K562 (cell line): ENCODE results near the gene OR56B1. TPM values are rescaled to one million over a fixed set of nuclear protein-coding genes. Genes with fewer than 3 reads are reported as not detected.

ENCODE experiments used
- ATAC-seq: fragments of 200-7000 bp; cut with Tn5 transposase; 3 replicates; pipeline ENCODE4 v1.9.1; 2020; ENCODE audit warnings: moderate library complexity
- BruUV-seq: library from RNA; stranded (reverse); fragments of 400-500 nt; replicated peaks from 2 replicates; lab custom pipeline; 2021; lab: Mats Ljungman, UMichigan
- CTCF ChIA-PET: fragments of 300-600 bp; formaldehyde crosslinking; extraction: SDS; loops from one replicate; lab custom pipeline; 2021; ENCODE audit warnings: low intra/inter-chr PET ratio; lab: Yijun Ruan, JAX
- POLR2A ChIA-PET: fragments of 300-600, 350-650 bp; sonication (Branson Sonifier 250); formaldehyde crosslinking; extraction: SDS; loops from one replicate; lab custom pipeline; 2021; ENCODE audit warnings: antibody characterized with exemption, inconsistent platforms; lab: Yijun Ruan, JAX
- DNase-seq, 4 experiments: peaks; one replicate each; pipeline versions ENCODE4 v3.0.0 to v3.0.0-alpha.2; 2011 to 2018; ENCODE audit warnings: low spot score in 3 of 4, mixed read lengths in 3 of 4; ENCODE audit errors: extremely low read depth in 1 of 4
- FAIRE-seq: peaks from 2 replicates; lab custom pipeline; 2011; peaks lifted over from hg19 to GRCh38; lab: Jason Lieb, UNC
- H2AFZ ChIP-seq: 2 replicates; pipeline ENCODE4 v1.6.0; 2011; ENCODE audit warnings: low read depth, low read length, control low read depth, inconsistent platforms
- H3K27ac ChIP-seq: fragments of 200-600 bp; 3 replicates; pipeline ENCODE4 v1.8.0; 2011; ENCODE audit warnings: low read depth, mild to moderate bottlenecking, control low read depth, inconsistent platforms, low read length, moderate library complexity, mixed read lengths; ENCODE audit errors: extremely low read depth
- H3K27me3 ChIP-seq, 2 experiments: fragments of 300-600 bp in 1 of 2; 2 replicates in 1 of 2; 3 replicates in 1 of 2; pipeline versions ENCODE4 v1.6.0 to v1.8.0; 2011; ENCODE audit warnings: inconsistent platforms in 2 of 2, low read length in 2 of 2, mild to moderate bottlenecking in 1 of 2, mixed read lengths in 1 of 2, moderate library complexity in 1 of 2; ENCODE audit not compliant: control insufficient read depth in 2 of 2, insufficient read depth in 2 of 2
- H3K36me3 ChIP-seq: fragments of 300-600 bp; 3 replicates; pipeline ENCODE4 v1.8.0; 2011; ENCODE audit warnings: mild to moderate bottlenecking, low read length, inconsistent platforms; ENCODE audit not compliant: control insufficient read depth, insufficient read depth
- H3K4me1 ChIP-seq, 2 experiments: fragments of 200-600 bp in 1 of 2; replicated peaks in 1 of 2; 2 replicates in 1 of 2; 3 replicates in 1 of 2; pipeline versions ENCODE4 v1.5.1 to v1.8.0; 2011; ENCODE audit warnings: inconsistent platforms in 2 of 2, low read length in 2 of 2, mild to moderate bottlenecking in 1 of 2, mixed read lengths in 1 of 2, moderate library complexity in 1 of 2; ENCODE audit not compliant: control insufficient read depth in 2 of 2, insufficient read depth in 2 of 2
- H3K4me2 ChIP-seq: 2 replicates; pipeline ENCODE4 v1.6.1; 2011; ENCODE audit warnings: low read length, control low read depth, inconsistent platforms, mixed read lengths; ENCODE audit not compliant: insufficient read depth
- H3K4me3 ChIP-seq: fragments of 200-600 bp; sonication (generic), shearing (Covaris generic); 2 replicates; pipeline ENCODE4 v1.5.1; 2016; ENCODE audit warnings: control low read depth, inconsistent platforms
- H3K79me2 ChIP-seq: fragments of 200-600 bp; 3 replicates; pipeline ENCODE4 v1.8.0; 2011; ENCODE audit warnings: low read length, inconsistent platforms; ENCODE audit not compliant: control insufficient read depth, insufficient read depth
- H3K9ac ChIP-seq, 2 experiments: 2 replicates each; pipeline versions ENCODE4 v1.6.0 to v1.6.1; 2011; ENCODE audit warnings: low read depth in 2 of 2, low read length in 2 of 2, control low read depth in 1 of 2, inconsistent platforms in 1 of 2, mild to moderate bottlenecking in 1 of 2, mixed read lengths in 1 of 2; ENCODE audit not compliant: insufficient read depth in 1 of 2
- H3K9me1 ChIP-seq: one replicate; pipeline ENCODE4 v1.6.0; 2011; ENCODE audit warnings: inconsistent platforms, mild to moderate bottlenecking, low read length, moderate library complexity; ENCODE audit not compliant: control insufficient read depth, insufficient read depth
- H3K9me3 ChIP-seq: replicated peaks from 2 replicates; pipeline ENCODE4 v1.5.1; 2011; ENCODE audit warnings: low read depth, low read length, inconsistent platforms; ENCODE audit not compliant: control insufficient read depth, insufficient read depth
- H4K20me1 ChIP-seq: replicated peaks from 2 replicates; pipeline ENCODE4 v1.6.1; 2011; ENCODE audit warnings: low read length, inconsistent platforms, mixed read lengths; ENCODE audit not compliant: control insufficient read depth, insufficient read depth
- ATF2 ChIP-seq: sonication (generic); formaldehyde crosslinking; IDR thresholded peaks from 2 replicates; pipeline ENCODE4 v1.8.1; 2022; ENCODE audit warnings: missing genetic modification reagents
- ELK3 ChIP-seq: fragments of 450-650 bp; formaldehyde crosslinking; IDR thresholded peaks from 2 replicates; pipeline ENCODE4 v1.4.0; 2020; ENCODE audit warnings: mild to moderate bottlenecking
- FOSL1 ChIP-seq: fragments of 200-800 bp; sonication (Bioruptor generic); conservative IDR thresholded peaks from 2 replicates; pipeline ENCODE4 v1.6.1; 2016; ENCODE audit warnings: missing genetic modification characterization, missing compliant biosample characterization
- GABPA ChIP-seq: fragments of 200-800 bp; sonication (Bioruptor generic); conservative IDR thresholded peaks from 2 replicates; pipeline ENCODE4 v1.6.1; 2016; ENCODE audit warnings: low read depth, missing genetic modification characterization, missing compliant biosample characterization
- HLTF ChIP-seq: fragments of 450-650 bp; IDR thresholded peaks from 2 replicates; pipeline ENCODE4 v1.6.1; 2016
- RBBP5 ChIP-seq: fragments of 200-600 bp; sonication (generic); IDR thresholded peaks from 2 replicates; pipeline ENCODE4 v1.6.1; 2012; ENCODE audit warnings: borderline replicate concordance, mild to moderate bottlenecking, low read length, control low read depth, inconsistent platforms; ENCODE audit not compliant: insufficient read depth, poor library complexity, severe bottlenecking
- STAT5A ChIP-seq: IDR thresholded peaks from 2 replicates; pipeline ENCODE4 v1.6.1; 2012; ENCODE audit warnings: low read length, inconsistent platforms, borderline replicate concordance
- WGBS: fragments of 100-300 bp; shearing (Covaris generic); methylation state at CpG from one replicate; pipeline ENCODE4 v1.1.6; 2016; ENCODE audit warnings: low coverage, mixed read lengths; ENCODE audit not compliant: insufficient coverage; ENCODE audit errors: missing lambda C conversion rate; 5-methylcytosine and 5-hydroxymethylcytosine counted together
- in situ Hi-C: fragments of 300-500 bp; cut with MboI; formaldehyde crosslinking; loops from 4 replicates; pipeline ENCODE4 v1.15.0; 2018; ENCODE audit warnings: inconsistent platforms, mixed read lengths
- intact Hi-C: fragments of 100-400 bp; cut with micrococcal nuclease; formaldehyde crosslinking; loops from 2 replicates; pipeline ENCODE4 v1.14.2; 2022
- polyA plus RNA-seq, 8 experiments: library from polyadenylated mRNA; depleted of rRNA in 4 of 8; stranded (reverse) in 5 of 8; unstranded in 3 of 8; fragments of >200 nt; fragmentation: Nextera tagmentation in 2 of 8; fragmentation: Illumina TruSeq in 1 of 8; extraction: Ambion mirVana in 2 of 8; extraction: Trizol in 1 of 8; gene quantifications; 2 replicates each; pipeline versions ENCODE4 v1.2.1 to v1.2.3, GENCODE V29; 2011 to 2014; ENCODE audit warnings: inconsistent platforms in 1 of 8, missing spikeins in 1 of 8
- total RNA-seq, 7 experiments: library from RNA; depleted of rRNA in 6 of 7; stranded (reverse); fragments of >200 nt in 6 of 7; fragmentation: Illumina TruSeq in 2 of 7; extraction: Trizol in 2 of 7; gene quantifications; 2 replicates each; pipeline versions ENCODE4 v1.2.1 to v1.2.3, GENCODE V29; 2011 to 2021; ENCODE audit warnings: low replicate concordance in 1 of 7
- TF ChIP-seq, protein P1 (sequence below), 2 experiments: IDR thresholded peaks; 2 replicates each; pipeline ENCODE4 v1.6.1; 2011; ENCODE audit warnings: borderline replicate concordance in 1 of 2, control low read depth in 1 of 2, low read depth in 1 of 2, low read length in 1 of 2, mild to moderate bottlenecking in 1 of 2, mixed read lengths in 1 of 2, moderate library complexity in 1 of 2; ENCODE audit not compliant: insufficient read depth in 1 of 2, insufficient read length in 1 of 2, poor library complexity in 1 of 2, severe bottlenecking in 1 of 2; ENCODE audit errors: extremely low read depth in 1 of 2
- TF ChIP-seq, protein P2 (sequence below): fragments of 250-450 bp; sonication (Bioruptor Pico); IDR thresholded peaks from 2 replicates; pipeline ENCODE4 v1.8.0; 2021; ENCODE audit warnings: moderate library complexity, mild to moderate bottlenecking, inconsistent platforms
- TF ChIP-seq, protein P3 (sequence below): fragments of 200-800 bp; sonication (Bioruptor generic); IDR thresholded peaks from 2 replicates; pipeline ENCODE4 v1.6.1; 2017; ENCODE audit warnings: missing genetic modification characterization, missing compliant biosample characterization
- TF ChIP-seq, protein P4 (sequence below): sonication (generic); formaldehyde crosslinking; IDR thresholded peaks from 2 replicates; pipeline ENCODE4 v1.8.1; 2023; ENCODE audit warnings: mild to moderate bottlenecking, missing genetic modification reagents, moderate library complexity

Gene OR56B1
- total and polyA plus RNA-seq, 9 of the 15 experiments (the other 6 are each of a cell fraction or from before 2014, with no cell fraction given): not detected

DNA sequence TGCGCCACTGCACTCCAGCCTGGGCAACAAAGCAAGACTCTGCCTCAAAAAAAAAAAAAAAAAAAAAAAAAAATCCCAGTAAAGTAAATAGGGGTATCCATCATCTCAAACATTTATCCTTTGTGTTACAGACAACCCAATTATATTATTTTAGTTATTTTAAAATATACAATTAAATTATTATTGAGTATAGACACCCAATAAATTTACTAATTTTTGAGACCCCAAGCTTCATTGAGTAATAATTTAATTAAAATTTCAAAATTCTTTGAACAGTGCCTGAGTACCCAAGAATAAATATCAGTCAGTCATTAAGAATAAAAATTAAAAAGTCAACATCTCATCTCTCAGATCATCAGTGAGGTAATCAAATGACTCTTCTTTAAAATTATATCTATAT is 17.7 kb downstream of the OR56B1 start, which contains the start of gene OR52N4 (continued):
- TF ChIP-seq, protein P1, sequence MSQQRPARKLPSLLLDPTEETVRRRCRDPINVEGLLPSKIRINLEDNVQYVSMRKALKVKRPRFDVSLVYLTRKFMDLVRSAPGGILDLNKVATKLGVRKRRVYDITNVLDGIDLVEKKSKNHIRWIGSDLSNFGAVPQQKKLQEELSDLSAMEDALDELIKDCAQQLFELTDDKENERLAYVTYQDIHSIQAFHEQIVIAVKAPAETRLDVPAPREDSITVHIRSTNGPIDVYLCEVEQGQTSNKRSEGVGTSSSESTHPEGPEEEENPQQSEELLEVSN (IDR thresholded peaks at IDR 0.05; ENCODE audit: borderline replicate concordance in 1 of 2, extremely low read depth in 1 of 2, insufficient read depth in 1 of 2, insufficient read length in 1 of 2, low read depth in 1 of 2, low read length in 1 of 2, poor library complexity in 1 of 2, severe bottlenecking in 1 of 2): no peak
- TF ChIP-seq HLTF (no peak), ELK3 (CRISPR knock-in tag) (no peak), FOSL1 (tag) (no peak)
- TF ChIP-seq, protein P2, sequence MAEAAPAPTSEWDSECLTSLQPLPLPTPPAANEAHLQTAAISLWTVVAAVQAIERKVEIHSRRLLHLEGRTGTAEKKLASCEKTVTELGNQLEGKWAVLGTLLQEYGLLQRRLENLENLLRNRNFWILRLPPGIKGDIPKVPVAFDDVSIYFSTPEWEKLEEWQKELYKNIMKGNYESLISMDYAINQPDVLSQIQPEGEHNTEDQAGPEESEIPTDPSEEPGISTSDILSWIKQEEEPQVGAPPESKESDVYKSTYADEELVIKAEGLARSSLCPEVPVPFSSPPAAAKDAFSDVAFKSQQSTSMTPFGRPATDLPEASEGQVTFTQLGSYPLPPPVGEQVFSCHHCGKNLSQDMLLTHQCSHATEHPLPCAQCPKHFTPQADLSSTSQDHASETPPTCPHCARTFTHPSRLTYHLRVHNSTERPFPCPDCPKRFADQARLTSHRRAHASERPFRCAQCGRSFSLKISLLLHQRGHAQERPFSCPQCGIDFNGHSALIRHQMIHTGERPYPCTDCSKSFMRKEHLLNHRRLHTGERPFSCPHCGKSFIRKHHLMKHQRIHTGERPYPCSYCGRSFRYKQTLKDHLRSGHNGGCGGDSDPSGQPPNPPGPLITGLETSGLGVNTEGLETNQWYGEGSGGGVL: no peak

- BruUV-seq: no TSS peak
- no peak overlapping the region for H3K27ac ChIP-seq
- intact Hi-C loops (no loop called here), in situ Hi-C loops (no loop called here)
- H3K9me3 ChIP-seq: no peaks in the 10 kb centered on the region
- H3K9me1 ChIP-seq: no peaks in the 10 kb centered on the region
- FAIRE-seq (no peak), ATAC-seq (no peak), DNase-seq (no peak)
- H4K20me1 ChIP-seq: no peaks in the 10 kb centered on the region
- H3K9ac ChIP-seq: no peak overlapping the region
- no peak overlapping the region for H2AFZ ChIP-seq
- H3K4me2 ChIP-seq: no peak overlapping the region
- H3K4me3 ChIP-seq: no peak overlapping the region
- H3K36me3 ChIP-seq: no peaks in the 10 kb centered on the region
- CTCF ChIA-PET: no interaction called here
- H3K27me3 ChIP-seq: no peaks in the 10 kb centered on the region
- POLR2A ChIA-PET: interaction anchor here (0.7 kb wide), 1 partner anchor 261 kb away, joined by 3 read pairs; no protein-coding TSS in a partner anchor
- 0% methylated on average over 1 of the region's 1 CpG for WGBS
- no peaks in the 10 kb centered on the region for H3K79me2 ChIP-seq
- no peaks in the 10 kb centered on the region for H3K4me1 ChIP-seq
- no peak for TF ChIP-seq GABPA (tag)
- TF ChIP-seq, protein P3, sequence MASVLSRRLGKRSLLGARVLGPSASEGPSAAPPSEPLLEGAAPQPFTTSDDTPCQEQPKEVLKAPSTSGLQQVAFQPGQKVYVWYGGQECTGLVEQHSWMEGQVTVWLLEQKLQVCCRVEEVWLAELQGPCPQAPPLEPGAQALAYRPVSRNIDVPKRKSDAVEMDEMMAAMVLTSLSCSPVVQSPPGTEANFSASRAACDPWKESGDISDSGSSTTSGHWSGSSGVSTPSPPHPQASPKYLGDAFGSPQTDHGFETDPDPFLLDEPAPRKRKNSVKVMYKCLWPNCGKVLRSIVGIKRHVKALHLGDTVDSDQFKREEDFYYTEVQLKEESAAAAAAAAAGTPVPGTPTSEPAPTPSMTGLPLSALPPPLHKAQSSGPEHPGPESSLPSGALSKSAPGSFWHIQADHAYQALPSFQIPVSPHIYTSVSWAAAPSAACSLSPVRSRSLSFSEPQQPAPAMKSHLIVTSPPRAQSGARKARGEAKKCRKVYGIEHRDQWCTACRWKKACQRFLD (CRISPR knock-in tag): no peak
- TF ChIP-seq, protein P4, sequence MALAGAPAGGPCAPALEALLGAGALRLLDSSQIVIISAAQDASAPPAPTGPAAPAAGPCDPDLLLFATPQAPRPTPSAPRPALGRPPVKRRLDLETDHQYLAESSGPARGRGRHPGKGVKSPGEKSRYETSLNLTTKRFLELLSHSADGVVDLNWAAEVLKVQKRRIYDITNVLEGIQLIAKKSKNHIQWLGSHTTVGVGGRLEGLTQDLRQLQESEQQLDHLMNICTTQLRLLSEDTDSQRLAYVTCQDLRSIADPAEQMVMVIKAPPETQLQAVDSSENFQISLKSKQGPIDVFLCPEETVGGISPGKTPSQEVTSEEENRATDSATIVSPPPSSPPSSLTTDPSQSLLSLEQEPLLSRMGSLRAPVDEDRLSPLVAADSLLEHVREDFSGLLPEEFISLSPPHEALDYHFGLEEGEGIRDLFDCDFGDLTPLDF (CRISPR knock-in tag): no peak
- TF ChIP-seq ATF2 (CRISPR knock-in tag): no peak
- no peak for TF ChIP-seq RBBP5
- TF ChIP-seq STAT5A: no peak
Observed at GRCh38 chr11:5767056-5767455, 30.8 kb downstream of the OR56B1 start.
